DND-41 (cell line): ENCODE results near the gene SRF.

Experiments used
- CTCF ChIP-seq: IDR thresholded peaks from 2 replicates; pipeline ENCODE4 v1.5.1; 2012; ENCODE audit warnings: borderline replicate concordance, low read length, moderate library complexity, mild to moderate bottlenecking; ENCODE audit not compliant: poor library complexity, severe bottlenecking; ENCODE audit errors: extremely low read depth
- EZH2 ChIP-seq: IDR thresholded peaks from 3 replicates; pipeline ENCODE4 v1.6.1; 2012; ENCODE audit warnings: borderline replicate concordance, low read depth, mild to moderate bottlenecking, moderate library complexity, low read length, inconsistent platforms; ENCODE audit not compliant: severe bottlenecking

GRCh38 chr6:43170417-43170930 lies 595 bp upstream of the SRF start:
- TF ChIP-seq CTCF (no peak), EZH2 (no peak)
